GM12878 (cell line): ENCODE measurements around the gene CDC14A.
A peak's percentile ranks its signal among the peaks of the same experiment; 100 is the strongest.

Experiments
- CBX3 ChIP-seq: fragments of 200-600 bp; sonication (generic); IDR thresholded peaks from 2 replicates; pipeline ENCODE4 v1.6.1; 2016; ENCODE audit warnings: low read depth, borderline replicate concordance
- CEBPB ChIP-seq, 2 experiments: fragments of 150-350 bp in 1 of 2; IDR thresholded peaks; 2 replicates each; pipeline ENCODE4 v1.6.1; 2012 to 2014; ENCODE audit warnings: low read depth in 2 of 2, low read length in 2 of 2, borderline replicate concordance in 1 of 2, inconsistent platforms in 1 of 2
- IKZF1 ChIP-seq: fragments of 450-650 bp; conservative IDR thresholded peaks from 2 replicates; pipeline ENCODE4 v1.6.1; 2017; ENCODE audit warnings: antibody characterized with exemption, mild to moderate bottlenecking
- JUND ChIP-seq: IDR thresholded peaks from 2 replicates; pipeline ENCODE4 v1.6.1; 2012; ENCODE audit warnings: low read depth, mild to moderate bottlenecking, low read length, improper control_type of control experiment, moderate library complexity
- MYB ChIP-seq: fragments of 150-350 bp; IDR thresholded peaks from 2 replicates; pipeline ENCODE4 v1.6.1; 2014; ENCODE audit warnings: mild to moderate bottlenecking, low read depth, low read length, borderline replicate concordance
- NRF1 ChIP-seq: conservative IDR thresholded peaks from 2 replicates; pipeline ENCODE4 v1.6.1; 2011; ENCODE audit warnings: mild to moderate bottlenecking, low read depth, low read length, improper control_type of control experiment
- RCOR1 ChIP-seq: conservative IDR thresholded peaks from 2 replicates; pipeline ENCODE4 v1.6.1; 2012; ENCODE audit warnings: low read depth, low read length, improper control_type of control experiment
- RUNX3 ChIP-seq: IDR thresholded peaks from 2 replicates; pipeline ENCODE4 v1.6.1; 2012; ENCODE audit warnings: low read length, inconsistent platforms
- SRF ChIP-seq, 2 experiments: IDR thresholded peaks; 2 replicates each; pipeline ENCODE4 v1.6.1; 2011; ENCODE audit warnings: low read depth in 2 of 2, low read length in 2 of 2, mild to moderate bottlenecking in 1 of 2, moderate library complexity in 1 of 2
- YY1 ChIP-seq: IDR thresholded peaks from 2 replicates; pipeline ENCODE4 v1.6.1; 2011; ENCODE audit warnings: low read depth, mild to moderate bottlenecking, low read length
- TF ChIP-seq, protein P1 (sequence below), 3 experiments: IDR thresholded peaks in 2 of 3; conservative IDR thresholded peaks in 1 of 3; 2 replicates each; pipeline ENCODE4 v1.5.1; 2011; ENCODE audit warnings: low read depth in 3 of 3, low read length in 3 of 3, mild to moderate bottlenecking in 3 of 3, control low read depth in 2 of 3, moderate library complexity in 2 of 3, inconsistent platforms in 1 of 3, mixed read lengths in 1 of 3; ENCODE audit not compliant: control insufficient read depth in 2 of 3, insufficient read depth in 1 of 3; ENCODE audit errors: extremely low read depth in 1 of 3
- TF ChIP-seq, protein P2 (sequence below): fragments of 450-650 bp; IDR thresholded peaks from 2 replicates; pipeline ENCODE4 v1.6.1; 2017; ENCODE audit warnings: mild to moderate bottlenecking

DNA sequence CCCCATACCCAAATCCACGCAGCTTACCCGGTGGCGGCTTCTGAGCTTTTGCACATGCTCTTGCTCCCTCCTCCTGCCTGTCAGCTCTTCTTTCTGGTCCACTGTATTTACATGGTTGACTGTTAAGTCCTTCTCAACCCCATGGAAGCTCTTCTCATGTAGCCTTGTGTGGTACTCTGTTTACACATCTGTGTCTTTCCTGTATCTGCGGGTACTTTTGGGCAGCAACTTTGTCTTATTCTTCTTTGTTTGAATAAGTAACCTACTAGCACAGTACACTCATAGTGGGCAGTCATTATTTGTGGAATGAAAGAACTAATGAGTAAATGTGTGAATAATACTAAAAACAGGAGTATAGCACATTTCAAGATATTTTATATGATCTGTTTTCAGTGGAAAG, 97.2 kb downstream of the CDC14A start:
- TF ChIP-seq RCOR1 (no peak), NRF1 (no peak), SRF (IDR thresholded peaks at IDR 0.05; ENCODE audit: low read depth in 2 of 2, low read length in 2 of 2) (no peak), CEBPB (IDR thresholded peaks at IDR 0.05; ENCODE audit: borderline replicate concordance in 1 of 2, low read depth in 2 of 2, low read length in 2 of 2) (no peak), CBX3 (no peak), RUNX3 (peak; percentile 35; the same call in 1 of the 2 replicates), JUND (no peak), MYB (no peak), YY1 (no peak), IKZF1 (no peak)
- TF ChIP-seq, protein P1, sequence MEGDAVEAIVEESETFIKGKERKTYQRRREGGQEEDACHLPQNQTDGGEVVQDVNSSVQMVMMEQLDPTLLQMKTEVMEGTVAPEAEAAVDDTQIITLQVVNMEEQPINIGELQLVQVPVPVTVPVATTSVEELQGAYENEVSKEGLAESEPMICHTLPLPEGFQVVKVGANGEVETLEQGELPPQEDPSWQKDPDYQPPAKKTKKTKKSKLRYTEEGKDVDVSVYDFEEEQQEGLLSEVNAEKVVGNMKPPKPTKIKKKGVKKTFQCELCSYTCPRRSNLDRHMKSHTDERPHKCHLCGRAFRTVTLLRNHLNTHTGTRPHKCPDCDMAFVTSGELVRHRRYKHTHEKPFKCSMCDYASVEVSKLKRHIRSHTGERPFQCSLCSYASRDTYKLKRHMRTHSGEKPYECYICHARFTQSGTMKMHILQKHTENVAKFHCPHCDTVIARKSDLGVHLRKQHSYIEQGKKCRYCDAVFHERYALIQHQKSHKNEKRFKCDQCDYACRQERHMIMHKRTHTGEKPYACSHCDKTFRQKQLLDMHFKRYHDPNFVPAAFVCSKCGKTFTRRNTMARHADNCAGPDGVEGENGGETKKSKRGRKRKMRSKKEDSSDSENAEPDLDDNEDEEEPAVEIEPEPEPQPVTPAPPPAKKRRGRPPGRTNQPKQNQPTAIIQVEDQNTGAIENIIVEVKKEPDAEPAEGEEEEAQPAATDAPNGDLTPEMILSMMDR (IDR thresholded peaks at IDR 0.05 in 2 of 3, conservative IDR thresholded peaks at IDR 0.05 in 1 of 3; ENCODE audit: control insufficient read depth in 2 of 3, extremely low read depth in 1 of 3, insufficient read depth in 1 of 3, low read depth in 3 of 3, low read length in 3 of 3) = no peak
- TF ChIP-seq, protein P2, sequence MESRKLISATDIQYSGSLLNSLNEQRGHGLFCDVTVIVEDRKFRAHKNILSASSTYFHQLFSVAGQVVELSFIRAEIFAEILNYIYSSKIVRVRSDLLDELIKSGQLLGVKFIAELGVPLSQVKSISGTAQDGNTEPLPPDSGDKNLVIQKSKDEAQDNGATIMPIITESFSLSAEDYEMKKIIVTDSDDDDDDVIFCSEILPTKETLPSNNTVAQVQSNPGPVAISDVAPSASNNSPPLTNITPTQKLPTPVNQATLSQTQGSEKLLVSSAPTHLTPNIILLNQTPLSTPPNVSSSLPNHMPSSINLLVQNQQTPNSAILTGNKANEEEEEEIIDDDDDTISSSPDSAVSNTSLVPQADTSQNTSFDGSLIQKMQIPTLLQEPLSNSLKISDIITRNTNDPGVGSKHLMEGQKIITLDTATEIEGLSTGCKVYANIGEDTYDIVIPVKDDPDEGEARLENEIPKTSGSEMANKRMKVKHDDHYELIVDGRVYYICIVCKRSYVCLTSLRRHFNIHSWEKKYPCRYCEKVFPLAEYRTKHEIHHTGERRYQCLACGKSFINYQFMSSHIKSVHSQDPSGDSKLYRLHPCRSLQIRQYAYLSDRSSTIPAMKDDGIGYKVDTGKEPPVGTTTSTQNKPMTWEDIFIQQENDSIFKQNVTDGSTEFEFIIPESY = no peak
